Heart left ventricle (tissue), 16 donors: ENCODE data around the gene CADPS2. TPM values are rescaled to one million over a fixed set of nuclear protein-coding genes. Genes with fewer than 3 reads are reported as not detected.
A peak's percentile ranks its signal among the peaks of the same experiment; 100 is the strongest.

Source experiments
- ATAC-seq, 4 donors: fragments of 200-7000 bp; cut with Tn5 transposase; one replicate each; pipeline ENCODE4 v1.9.1; 2020 to 2022; ENCODE audit warnings: moderate library complexity in 4 of 4, mild to moderate bottlenecking in 3 of 4, moderate number of reproducible peaks in 1 of 4
- DNase-seq, 5 donors: peaks; one replicate each; pipeline ENCODE4 v3.0.0-alpha.2; 2020
- H3K27ac ChIP-seq, 12 donors: fragments of 200-600 bp; sonication (generic) in 4 of 12; one replicate each; pipeline versions ENCODE4 v1.5.0 to v1.8.0; 2016 to 2022; ENCODE audit warnings: mild to moderate bottlenecking in 2 of 12
- H3K27me3 ChIP-seq, 9 donors: fragments of 200-600 bp; sonication (generic) in 2 of 9; one replicate each; pipeline versions ENCODE4 v1.5.1 to v1.8.0; 2016 to 2022; ENCODE audit warnings: mild to moderate bottlenecking in 3 of 9
- H3K36me3 ChIP-seq, 9 donors: fragments of 200-600 bp; sonication (generic) in 2 of 9; one replicate each; pipeline versions ENCODE4 v1.5.0 to v1.8.0; 2018 to 2022; ENCODE audit warnings: mild to moderate bottlenecking in 2 of 9
- H3K4me1 ChIP-seq, 12 donors: fragments of 200-600 bp; sonication (generic) in 4 of 12; one replicate each; pipeline versions ENCODE4 v1.5.0 to v1.8.0; 2016 to 2022; ENCODE audit warnings: mild to moderate bottlenecking in 3 of 12
- H3K4me3 ChIP-seq, 12 donors: fragments of 200-600 bp; sonication (generic) in 4 of 12; one replicate each; pipeline versions ENCODE4 v1.5.0 to v1.8.0; 2017 to 2022; ENCODE audit warnings: mild to moderate bottlenecking in 9 of 12, moderate library complexity in 4 of 12
- H3K9me3 ChIP-seq, 12 donors: fragments of 200-600 bp; sonication (generic) in 4 of 12; one replicate each; pipeline versions ENCODE4 v1.5.0 to v1.8.0; 2016 to 2022; ENCODE audit warnings: mild to moderate bottlenecking in 1 of 12
- POLR2A ChIP-seq, 2 donors: fragments of 450-650 bp; IDR thresholded peaks; one replicate each; pipeline ENCODE4 v1.6.1; 2017; ENCODE audit warnings: antibody characterized with exemption in 2 of 2, mild to moderate bottlenecking in 2 of 2, moderate library complexity in 2 of 2
- WGBS, 4 donors: extraction: QIAGEN DNeasy Blood & Tissue Kit in 2 of 4; methylation state at CpG; one replicate each; pipeline versions ENCODE4 v1.1.5 to v1.1.7; 2013 to 2018; 5-methylcytosine and 5-hydroxymethylcytosine counted together
- intact Hi-C, 10 donors: fragments of 100-400 bp; cut with DNase I; formaldehyde crosslinking; loops; one replicate each; pipeline versions ENCODE4 v1.11.1 to v1.14.2; 2022
- polyA plus RNA-seq, 2 donors: library from polyadenylated mRNA; stranded (reverse); fragments of 200-250 nt; gene quantifications; one replicate each; pipeline ENCODE4 v1.2.3, GENCODE V29; 2013
- total RNA-seq, 9 donors: library from RNA; depleted of rRNA in 2 of 9; stranded (reverse); fragments of >200 nt in 2 of 9; fragmentation: NEBNext Ultra II Directional in 3 of 9; extraction: Animal tissue kit (Norgen Biotek cat#: 25700) in 3 of 9; gene quantifications; one replicate each; pipeline versions ENCODE4 v1.1.0 to v1.2.4, GENCODE V29; 2016 to 2023
- TF ChIP-seq, protein P1 (sequence below), 12 donors: fragments of 200-600 bp; sonication (generic) in 4 of 12; IDR thresholded peaks; one replicate each; pipeline versions ENCODE4 v1.5.0 to v1.8.0; 2018 to 2022; ENCODE audit warnings: antibody characterized with exemption in 12 of 12, mild to moderate bottlenecking in 5 of 12
- donor health status: ischemic (EF 13 %, LVEDD 7.1; RV severe dilation, severe dysfunction).
- donor health status: healthy with polysubstance abuse.
- donor health status: DM: no; HTN: yes; CAD: no.
- donor health status: DM: no; HTN: no; CAD: no.
- donor health status: ischemic (EF 25% LVEDD 6.9; RV normal size, moderate dysfunction).
- donor health status: ischemic (EF 25% LVEDD 5.7; RV mildly dilated, moderate dysfunction).
- donor health status: healthy.
- donor health status: DM: yes; HTN: yes; CAD: no.
- donor health status: ischemic (EF 35%, LVEDD 5.7; RV mildly dilated, moderate dysfunction).
- donor health status: nonischemic (EF 11% LVEDD 7.7; RV severe dilation, severe dysfunction).
- donor health status: DM: yes; HTN: yes; CAD: no.
- donor health status: PGD.
- donor health status: ischemic (EF 29% LVEDD 5.4; RV normal size, mild dysfunction).
- donor health status: nonischemic (EF 23%, LVEDD 6.1; RV moderate dilation, normal function).

CADPS2 gene
- total and polyA plus RNA-seq, 11 donors = 6.5 to 29.0 (median 10.3) TPM

DNA sequence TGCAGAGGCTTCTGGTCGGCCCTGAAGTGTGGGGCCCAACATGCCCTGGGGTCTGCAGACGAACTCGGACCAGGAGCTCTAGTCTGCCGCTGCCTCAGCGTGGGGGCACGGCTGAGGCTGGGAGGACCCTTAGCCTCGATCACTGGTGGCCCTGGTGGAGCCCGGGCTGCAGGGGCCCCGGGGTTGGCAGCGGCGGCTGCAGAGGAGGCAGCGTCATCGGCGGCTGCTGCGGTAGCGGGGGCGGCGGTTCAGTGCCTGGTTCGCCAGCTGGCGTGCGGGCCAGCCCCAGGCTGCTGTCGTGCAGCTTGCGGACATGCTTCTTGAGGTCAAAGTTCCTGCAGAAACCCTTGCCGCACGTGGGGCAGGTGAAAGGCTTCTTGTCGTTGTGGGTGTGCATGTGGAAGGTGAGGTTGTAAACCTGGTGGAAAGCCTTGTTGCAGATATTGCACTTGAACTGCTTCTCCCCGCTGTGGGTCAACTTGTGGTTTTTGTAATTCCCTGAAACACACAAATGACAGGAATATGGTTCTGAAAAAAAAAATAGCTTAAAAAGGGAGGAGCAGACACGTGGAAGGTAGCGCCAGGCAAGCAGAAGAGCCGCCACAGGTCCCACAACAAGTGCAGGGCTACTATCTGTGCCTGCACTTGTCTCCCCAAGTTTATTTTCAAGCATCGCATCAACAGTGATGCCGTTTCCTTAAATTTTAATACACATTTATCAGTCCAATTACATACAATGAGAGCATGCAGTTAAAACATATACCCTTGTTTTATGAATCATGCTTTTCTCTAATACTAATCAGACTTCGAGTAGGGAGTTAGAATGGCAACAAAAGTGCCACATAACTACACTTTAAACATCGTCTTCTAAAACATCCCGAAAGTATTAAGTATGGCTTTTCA, 584.2 kb downstream of the CADPS2 start:
- H3K36me3 ChIP-seq = no peaks in the 10 kb centered on the region
- ATAC-seq (no peak), DNase-seq (no peak)
- WGBS, 4 donors = 7 to 9% (median 8%) methylated on average over 28 to 35 of the region's 35 CpGs
- no peak overlapping the region for H3K27ac ChIP-seq
- H3K4me3 ChIP-seq = no peak overlapping the region
- peaks cover 3 to 51% (median 21%) of the 10 kb centered on the region in 12 donors for H3K4me1 ChIP-seq
- TF ChIP-seq POLR2A (IDR thresholded peaks at IDR 0.05) = no peak
- TF ChIP-seq, protein P1, sequence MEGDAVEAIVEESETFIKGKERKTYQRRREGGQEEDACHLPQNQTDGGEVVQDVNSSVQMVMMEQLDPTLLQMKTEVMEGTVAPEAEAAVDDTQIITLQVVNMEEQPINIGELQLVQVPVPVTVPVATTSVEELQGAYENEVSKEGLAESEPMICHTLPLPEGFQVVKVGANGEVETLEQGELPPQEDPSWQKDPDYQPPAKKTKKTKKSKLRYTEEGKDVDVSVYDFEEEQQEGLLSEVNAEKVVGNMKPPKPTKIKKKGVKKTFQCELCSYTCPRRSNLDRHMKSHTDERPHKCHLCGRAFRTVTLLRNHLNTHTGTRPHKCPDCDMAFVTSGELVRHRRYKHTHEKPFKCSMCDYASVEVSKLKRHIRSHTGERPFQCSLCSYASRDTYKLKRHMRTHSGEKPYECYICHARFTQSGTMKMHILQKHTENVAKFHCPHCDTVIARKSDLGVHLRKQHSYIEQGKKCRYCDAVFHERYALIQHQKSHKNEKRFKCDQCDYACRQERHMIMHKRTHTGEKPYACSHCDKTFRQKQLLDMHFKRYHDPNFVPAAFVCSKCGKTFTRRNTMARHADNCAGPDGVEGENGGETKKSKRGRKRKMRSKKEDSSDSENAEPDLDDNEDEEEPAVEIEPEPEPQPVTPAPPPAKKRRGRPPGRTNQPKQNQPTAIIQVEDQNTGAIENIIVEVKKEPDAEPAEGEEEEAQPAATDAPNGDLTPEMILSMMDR (IDR thresholded peaks at IDR 0.05) = no peak
- no peaks in the 10 kb centered on the region for H3K9me3 ChIP-seq
- peaks cover 64 to 100% (median 97%) of the 10 kb centered on the region in 9 donors for H3K27me3 ChIP-seq
- intact Hi-C loops = no loop called here

DNA sequence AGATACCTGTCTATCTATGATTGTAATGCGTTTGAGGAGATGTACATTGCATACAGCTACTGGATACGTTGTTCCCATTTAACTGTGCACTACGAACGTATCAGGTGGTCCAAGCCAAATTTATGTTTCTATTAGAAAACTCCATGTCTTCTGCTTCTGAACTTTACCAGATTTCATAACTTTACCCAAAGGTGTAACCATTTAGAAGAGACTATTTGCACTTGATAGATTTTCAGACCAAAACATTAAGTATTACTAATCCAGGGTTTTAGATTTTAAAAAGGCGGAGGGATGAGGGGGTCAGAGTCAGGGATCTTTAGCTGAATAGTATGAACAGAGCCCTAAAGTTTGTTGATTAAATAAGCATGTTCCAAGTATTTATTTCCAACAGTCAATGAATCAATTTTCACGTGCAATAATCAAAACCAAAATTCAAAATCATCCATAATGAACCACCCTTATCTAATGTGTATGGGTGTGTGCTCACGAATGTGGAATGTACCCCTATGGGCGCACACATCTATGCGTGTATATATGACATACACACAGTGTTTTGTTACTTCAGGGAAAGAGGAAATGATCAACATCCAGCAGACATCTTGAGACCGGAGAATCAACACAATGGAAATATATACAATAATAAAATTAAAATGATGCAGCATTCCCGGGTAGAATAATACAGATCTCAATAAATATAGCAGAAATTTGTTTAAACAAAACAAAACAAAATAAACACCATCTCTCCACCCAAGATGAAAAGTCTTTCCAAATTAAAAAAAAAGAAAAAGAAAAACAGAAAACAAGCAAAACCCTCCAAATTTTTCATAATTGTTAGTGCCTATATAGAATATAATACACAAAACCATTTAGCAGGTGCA, 585.1 kb downstream of the CADPS2 start:
- peaks cover 57 to 100% (median 93%) of the 10 kb centered on the region in 9 donors for H3K27me3 ChIP-seq

DNA sequence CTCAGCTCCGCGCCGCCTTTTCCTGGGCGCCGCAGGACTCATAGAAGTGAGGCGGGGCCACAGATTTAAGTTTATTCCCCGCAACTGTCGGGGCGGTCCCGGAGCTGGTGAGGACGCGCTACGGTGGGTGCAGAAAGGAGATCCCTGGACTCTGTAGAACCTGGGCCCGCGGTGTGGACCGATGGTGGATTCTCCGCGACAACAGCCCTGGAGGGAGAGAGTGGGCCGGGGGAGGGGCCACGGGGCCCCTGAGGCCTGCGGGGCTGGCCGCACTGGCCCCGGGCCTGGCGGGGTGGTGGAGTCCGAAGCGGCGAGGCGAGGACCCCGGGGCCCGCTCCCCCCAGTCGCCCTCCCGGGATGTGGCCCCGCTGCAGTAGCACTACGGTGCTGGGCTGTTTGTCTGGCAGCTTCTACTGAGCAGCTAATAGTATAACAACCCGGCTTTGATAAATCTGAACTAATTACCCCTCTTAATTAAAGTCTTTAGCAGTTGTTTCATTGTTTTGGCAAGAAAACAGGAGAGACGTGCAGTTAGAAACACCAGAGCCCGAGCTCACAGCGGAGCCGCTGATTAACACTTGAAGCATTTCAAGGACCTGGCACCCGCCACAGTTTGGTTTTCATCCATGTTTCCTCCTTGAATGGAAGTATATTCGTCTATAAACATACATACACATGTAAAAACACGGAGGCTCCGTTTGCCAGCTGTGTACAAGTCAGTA, 585.9 kb downstream of the CADPS2 start:
- H3K4me3 ChIP-seq = peak overlapping the region in 4 of 12 donors; percentile 12 to 16 (median 13)
- no peak for ATAC-seq

More for the DNA sequence above, 585.1 kb downstream of the CADPS2 start:
- intact Hi-C loops = no loop called here
- ATAC-seq (no peak), DNase-seq (no peak)
- no peak overlapping the region for H3K27ac ChIP-seq
- no peaks in the 10 kb centered on the region for H3K9me3 ChIP-seq
- TF ChIP-seq, protein P1 (IDR thresholded peaks at IDR 0.05) = no peak
- TF ChIP-seq POLR2A (IDR thresholded peaks at IDR 0.05) = no peak
- H3K4me3 ChIP-seq = no peak overlapping the region
- WGBS, 4 donors = 13 to 18% (median 17%) methylated on average over 11 of the region's 11 CpGs
- no peaks in the 10 kb centered on the region for H3K36me3 ChIP-seq
- peaks cover 3 to 42% (median 21%) of the 10 kb centered on the region in 12 donors for H3K4me1 ChIP-seq

More for the DNA sequence above, 585.9 kb downstream of the CADPS2 start:
- no peak for TF ChIP-seq POLR2A (IDR thresholded peaks at IDR 0.05)
- TF ChIP-seq, protein P1 (IDR thresholded peaks at IDR 0.05) = no peak
- no peak for DNase-seq
- H3K27ac ChIP-seq = no peak overlapping the region
- intact Hi-C loops = no loop called here
- H3K4me1 ChIP-seq = peaks cover 3 to 34% (median 15%) of the 10 kb centered on the region in 12 donors
- H3K9me3 ChIP-seq = no peaks in the 10 kb centered on the region
- H3K36me3 ChIP-seq = no peaks in the 10 kb centered on the region
- peaks cover 49 to 100% (median 84%) of the 10 kb centered on the region in 9 donors for H3K27me3 ChIP-seq
- 3 to 5% (median 5%) methylated on average over 15 to 43 of the region's 43 CpGs for WGBS, 4 donors
